Measurements from ENCODE around the gene TVP23A.

The TVP23A gene

GRCh38 chr16:10835281-10835931 is 16.8 kb upstream of the TVP23A start:
- TF ChIP-seq YY1 (IDR thresholded peaks at IDR 0.05; ENCODE audit: low read depth) (no peak), ZBTB7A (IDR thresholded peaks at IDR 0.05; ENCODE audit: low read depth) (no peak), TEAD4 (IDR thresholded peaks at IDR 0.05) (no peak), TCF12 (IDR thresholded peaks at IDR 0.05; ENCODE audit: low read depth) (no peak), FOXM1 (IDR thresholded peaks at IDR 0.05; ENCODE audit: borderline replicate concordance, low read depth) (no peak), NFIC (IDR thresholded peaks at IDR 0.05) (no peak), REST (IDR thresholded peaks at IDR 0.05; ENCODE audit: low read depth) (no peak), USF1 (IDR thresholded peaks at IDR 0.05) (no peak), TAF1 (IDR thresholded peaks at IDR 0.05; ENCODE audit: low read depth) (no peak), EP300 (IDR thresholded peaks at IDR 0.05; ENCODE audit: borderline replicate concordance) (no peak), CEBPB (IDR thresholded peaks at IDR 0.05) (no peak), CREB1 (IDR thresholded peaks at IDR 0.05; ENCODE audit: low read depth) (no peak), EGR1 (IDR thresholded peaks at IDR 0.05) (no peak), RAD21 (IDR thresholded peaks at IDR 0.05; ENCODE audit: low read depth) (no peak), MAX (IDR thresholded peaks at IDR 0.05) (no peak)

GRCh38 chr16:10834766-10835165 is 16.2 kb upstream of the TVP23A start:
- TF ChIP-seq FOXM1 (IDR thresholded peaks at IDR 0.05; ENCODE audit: borderline replicate concordance, low read depth), result no peak

GRCh38 chr16:10834130-10834529 is 15.5 kb upstream of the TVP23A start:
- no peak for TF ChIP-seq MAX (IDR thresholded peaks at IDR 0.05)
- no peak for TF ChIP-seq EGR1 (IDR thresholded peaks at IDR 0.05)
- TF ChIP-seq CREB1 (IDR thresholded peaks at IDR 0.05; ENCODE audit: low read depth), result no peak
- no peak for TF ChIP-seq YY1 (IDR thresholded peaks at IDR 0.05; ENCODE audit: low read depth)
- TF ChIP-seq CEBPB (IDR thresholded peaks at IDR 0.05), result no peak
- no peak for TF ChIP-seq TEAD4 (IDR thresholded peaks at IDR 0.05)
- no peak for TF ChIP-seq ZBTB7A (IDR thresholded peaks at IDR 0.05; ENCODE audit: low read depth)
- no peak for TF ChIP-seq EP300 (IDR thresholded peaks at IDR 0.05; ENCODE audit: borderline replicate concordance)
- no peak for TF ChIP-seq TCF12 (IDR thresholded peaks at IDR 0.05; ENCODE audit: low read depth)
- no peak for TF ChIP-seq NFIC (IDR thresholded peaks at IDR 0.05)
- TF ChIP-seq USF1 (IDR thresholded peaks at IDR 0.05), result no peak
- no peak for TF ChIP-seq FOXM1 (IDR thresholded peaks at IDR 0.05; ENCODE audit: borderline replicate concordance, low read depth)
- no peak for TF ChIP-seq REST (IDR thresholded peaks at IDR 0.05; ENCODE audit: low read depth)

- TF ChIP-seq NFIC (IDR thresholded peaks at IDR 0.05), result no peak
- TF ChIP-seq CEBPB (IDR thresholded peaks at IDR 0.05), result no peak
- no peak for TF ChIP-seq YY1 (IDR thresholded peaks at IDR 0.05; ENCODE audit: low read depth)
- no peak for TF ChIP-seq TCF12 (IDR thresholded peaks at IDR 0.05; ENCODE audit: low read depth)
- no peak for TF ChIP-seq MAX (IDR thresholded peaks at IDR 0.05)
- no peak for TF ChIP-seq EGR1 (IDR thresholded peaks at IDR 0.05)
- TF ChIP-seq TAF1 (IDR thresholded peaks at IDR 0.05; ENCODE audit: low read depth), result no peak
- TF ChIP-seq REST (IDR thresholded peaks at IDR 0.05; ENCODE audit: low read depth), result no peak
These were observed 14.7 kb upstream of the TVP23A start for GRCh38 chr16:10833271-10833670.
